Naive thymus-derived CD8-positive, alpha-beta T cell (primary cell): ENCODE data around the gene ANKFY1. TPM values are rescaled to one million over a fixed set of nuclear protein-coding genes. Genes with fewer than 3 reads are reported as not detected.

Experiments
- ATAC-seq, 2 donors: fragments of 150-1000 bp; cut with Tn5 transposase in 1 of 2; sonication (Bioruptor Pico), chemical (Tn5 transposase) in 1 of 2; 1 replicate in 1 of 2; 2 replicates in 1 of 2; pipeline ENCODE4 v1.10.0; 2021; ENCODE audit warnings: mild to moderate bottlenecking in 2 of 2, moderate library complexity in 2 of 2
- POLR2A ChIA-PET: fragments of 350-600 bp; sonication (Branson Sonifier 250); formaldehyde crosslinking; loops from one replicate; lab custom pipeline; 2021; ENCODE audit warnings: antibody characterized with exemption; lab: Charles Lee
- DNase-seq, 10 donors: peaks; one replicate each; pipeline versions ENCODE4 v3.0.0 to v3.0.0-alpha.2; 2020 to 2022
- H3K27ac Mint-ChIP-seq, 10 donors: one replicate each; pipeline ENCODE4 v1.8.0; 2020 to 2022; ENCODE audit warnings: mild to moderate bottlenecking in 10 of 10, mixed read lengths in 10 of 10, moderate library complexity in 4 of 10, inconsistent platforms in 1 of 10
- H3K27me3 Mint-ChIP-seq, 5 donors: one replicate each; pipeline ENCODE4 v1.8.0; 2021 to 2022; ENCODE audit warnings: mixed read lengths in 5 of 5
- H3K36me3 Mint-ChIP-seq, 3 donors: one replicate each; pipeline ENCODE4 v1.8.0; 2020 to 2022; ENCODE audit warnings: mixed read lengths in 3 of 3, mild to moderate bottlenecking in 2 of 3, inconsistent platforms in 1 of 3
- H3K4me1 Mint-ChIP-seq, 4 donors: one replicate each; pipeline ENCODE4 v1.8.0; 2021 to 2022; ENCODE audit warnings: mixed read lengths in 4 of 4
- H3K4me3 Mint-ChIP-seq, 10 donors: one replicate each; pipeline ENCODE4 v1.8.0; 2020 to 2022; ENCODE audit warnings: mild to moderate bottlenecking in 10 of 10, mixed read lengths in 10 of 10, moderate library complexity in 6 of 10, inconsistent platforms in 1 of 10
- H3K9me3 Mint-ChIP-seq, 9 donors: one replicate each; pipeline ENCODE4 v1.8.0; 2020 to 2022; ENCODE audit warnings: mixed read lengths in 9 of 9, mild to moderate bottlenecking in 3 of 9, inconsistent platforms in 1 of 9, moderate library complexity in 1 of 9
- polyA plus RNA-seq, 3 donors: library from polyadenylated mRNA; unstranded; fragments of 300-500 nt; fragmentation: Illumina TruSeq; gene quantifications; one replicate each; pipeline ENCODE4 v1.2.3, GENCODE V29; 2021
- total RNA-seq, 8 experiments: library from RNA in 2 of 8; stranded (reverse) in 2 of 8; gene quantifications; one replicate each; pipeline ENCODE4 v1.2.3 and lab custom pipeline; 2021 to 2026

Gene ANKFY1
- total and polyA plus RNA-seq, 5 experiments from 2014 or later: 9.9 to 68.9 (median 13.7) TPM

DNA sequence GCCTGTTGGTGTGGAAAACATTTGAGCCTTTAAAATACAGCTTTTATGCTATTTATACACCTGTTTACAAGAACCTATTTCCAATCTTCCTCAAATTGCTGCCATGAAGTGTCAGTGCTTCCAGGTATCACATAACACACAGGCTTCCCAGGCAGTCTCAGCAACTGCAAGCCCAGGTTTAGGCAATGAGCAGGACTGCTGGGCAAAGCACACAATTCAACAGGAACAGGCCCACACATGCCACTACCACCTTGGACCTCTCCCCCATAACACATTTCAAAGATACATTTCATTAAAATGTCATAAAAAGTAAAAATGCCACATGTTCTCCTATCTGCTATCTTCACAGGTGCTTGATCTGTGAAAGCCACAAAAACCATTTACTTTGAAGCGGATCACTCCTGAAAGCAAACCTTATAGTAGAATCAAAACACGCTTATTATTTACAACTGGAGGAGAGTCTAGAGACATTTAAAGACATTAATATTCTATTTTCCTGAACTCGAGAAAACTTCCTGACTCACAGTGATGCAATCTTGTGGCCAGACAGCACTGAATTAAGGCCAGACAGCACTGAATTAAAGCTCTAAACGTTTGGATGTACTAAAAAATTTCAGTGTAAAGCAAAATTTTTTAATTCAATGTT lies 31.5 kb downstream of the ANKFY1 start:
- DNase-seq (peak in 2 of 10 donors; percentile 8 to 13), ATAC-seq (peak; percentile 38 to 44)
- Mint-ChIP-seq H3K27ac (peak overlapping the region; percentile 48 to 87 (median 76)), H3K27me3 (no peaks in the 10 kb centered on the region), H3K4me3 (peak overlapping the region in 3 of 10 donors; percentile 27 to 31 (median 31)), H3K9me3 (no peaks in the 10 kb centered on the region), H3K36me3 (peaks cover 0 to 76% (median 17%) of the 10 kb centered on the region in 3 donors), H3K4me1 (peaks cover 4 to 31% (median 18%) of the 10 kb centered on the region in 4 donors)
- POLR2A ChIA-PET: no interaction called here

DNA sequence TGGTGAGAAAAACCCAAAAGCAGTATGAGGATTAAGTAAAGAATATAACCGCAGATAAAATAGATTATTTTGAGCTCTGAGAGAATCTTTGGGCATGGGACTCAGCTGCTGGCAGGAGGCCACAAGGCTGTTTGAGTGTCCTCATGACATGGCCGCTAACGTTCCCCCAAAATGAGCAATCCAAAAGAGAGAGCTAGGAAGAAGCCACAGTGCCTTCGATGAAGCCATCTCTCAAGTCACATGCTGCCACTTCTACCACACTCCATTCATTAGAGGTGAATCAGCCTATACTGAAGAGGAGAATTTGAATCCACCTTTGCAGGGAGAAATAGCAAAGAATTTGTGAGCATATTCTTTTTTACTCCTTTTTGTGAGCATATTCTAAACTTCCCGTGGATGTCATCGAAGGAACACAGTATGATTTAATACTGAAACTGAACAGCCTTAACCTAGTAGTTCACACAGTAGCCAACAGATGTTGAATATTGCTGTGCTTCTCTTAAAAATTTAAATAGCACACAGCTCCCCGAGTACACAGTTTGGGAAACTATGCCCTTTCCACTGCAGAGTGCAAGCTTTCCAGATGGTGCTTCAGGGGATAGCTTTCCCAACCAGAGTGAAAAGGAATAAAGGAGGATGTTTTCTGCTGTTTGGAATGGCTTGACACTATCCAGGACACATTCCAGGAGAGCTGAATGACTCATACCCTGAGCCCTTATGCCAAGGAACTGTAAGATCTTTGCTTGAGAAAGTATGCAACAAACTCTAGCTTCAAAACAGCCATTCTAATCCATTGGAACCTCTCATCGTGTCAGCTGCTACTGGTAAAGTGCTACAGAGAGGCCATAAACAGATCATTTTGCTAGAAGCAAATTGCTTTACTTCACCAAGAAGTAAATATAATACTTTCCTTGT lies 33.9 kb downstream of the ANKFY1 start:
- Mint-ChIP-seq H3K27me3 (no peaks in the 10 kb centered on the region), H3K36me3 (peaks cover 0 to 66% (median 7%) of the 10 kb centered on the region in 3 donors), H3K27ac (peak overlapping the region in 2 of 10 donors; percentile 12 to 28), H3K4me3 (no peak overlapping the region), H3K4me1 (peaks cover 4 to 30% (median 18%) of the 10 kb centered on the region in 4 donors), H3K9me3 (no peaks in the 10 kb centered on the region)
- POLR2A ChIA-PET: no interaction called here
- no peak for ATAC-seq
- no peak for DNase-seq

DNA sequence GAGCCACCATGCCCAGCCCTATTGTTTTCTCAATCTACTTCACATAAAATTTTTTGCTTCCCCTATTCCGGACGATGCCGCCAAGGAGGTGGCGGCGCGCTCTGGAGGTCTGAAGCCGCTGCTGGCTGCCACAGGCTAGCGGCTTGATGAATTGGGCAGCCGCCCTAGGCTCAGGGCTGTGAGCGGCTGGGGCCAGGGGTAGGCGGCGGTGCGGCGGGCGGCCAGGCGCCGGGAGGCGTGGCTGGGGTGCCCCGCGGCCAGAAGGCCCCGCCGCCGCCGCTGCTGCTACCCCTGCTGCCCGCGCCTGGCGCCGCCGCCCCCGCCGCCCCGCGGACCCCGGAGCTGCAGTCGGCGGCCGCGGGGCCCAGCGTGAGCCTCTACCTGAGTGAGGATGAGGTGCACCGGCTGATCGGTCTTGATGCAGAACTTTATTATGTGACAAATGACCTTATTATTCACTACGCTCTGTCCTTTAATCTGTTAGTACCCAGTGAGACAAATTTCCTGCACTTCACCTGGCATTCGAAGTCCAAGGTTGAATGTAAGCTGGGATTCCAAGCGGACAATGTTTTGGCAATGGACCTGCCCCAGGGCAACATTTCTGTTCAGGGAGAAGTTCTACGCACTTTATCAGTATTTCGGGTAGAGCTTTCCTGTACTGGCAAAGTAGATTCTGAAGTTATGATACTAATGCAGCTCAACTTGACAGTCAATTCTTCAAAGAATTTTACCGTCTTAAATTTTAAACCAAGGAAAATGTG lies 41.7 kb downstream of the ANKFY1 start:
- H3K27me3 Mint-ChIP-seq: no peaks in the 10 kb centered on the region
- no peak overlapping the region for H3K27ac Mint-ChIP-seq
- H3K9me3 Mint-ChIP-seq: no peaks in the 10 kb centered on the region
- H3K4me3 Mint-ChIP-seq: no peak overlapping the region
- DNase-seq (no peak), ATAC-seq (no peak)
- H3K36me3 Mint-ChIP-seq: peaks cover 0 to 39% (median 4%) of the 10 kb centered on the region in 3 donors
- no peaks in the 10 kb centered on the region for H3K4me1 Mint-ChIP-seq
- POLR2A ChIA-PET: no interaction called here

DNA sequence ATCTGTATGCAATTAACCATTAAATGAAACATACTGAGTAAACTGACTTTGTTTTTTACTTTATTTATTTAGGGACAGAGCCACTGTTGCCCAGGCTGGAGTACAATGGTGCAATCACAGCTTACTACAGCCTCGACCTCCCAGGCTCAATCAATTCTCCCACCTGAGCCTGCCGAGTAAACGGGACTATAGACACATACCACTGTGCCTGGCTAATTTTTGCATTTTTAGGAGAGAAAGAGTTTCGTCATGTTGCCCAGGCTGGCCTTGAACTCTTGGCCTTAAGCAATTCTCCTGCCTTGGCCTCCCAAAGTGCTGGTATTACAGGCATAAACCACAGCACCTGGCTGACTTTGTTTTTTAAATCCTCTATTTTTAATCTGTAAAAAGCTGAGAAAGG lies 42.6 kb downstream of the ANKFY1 start:
- H3K27me3 Mint-ChIP-seq: no peaks in the 10 kb centered on the region
- H3K4me3 Mint-ChIP-seq: no peak overlapping the region
- H3K36me3 Mint-ChIP-seq: peaks cover 0 to 39% (median 4%) of the 10 kb centered on the region in 3 donors
- POLR2A ChIA-PET: no interaction called here
- ATAC-seq (no peak), DNase-seq (no peak)
- no peaks in the 10 kb centered on the region for H3K4me1 Mint-ChIP-seq
- no peaks in the 10 kb centered on the region for H3K9me3 Mint-ChIP-seq
- peak overlapping the region in 1 of 10 donors; percentile 41 for H3K27ac Mint-ChIP-seq

DNA sequence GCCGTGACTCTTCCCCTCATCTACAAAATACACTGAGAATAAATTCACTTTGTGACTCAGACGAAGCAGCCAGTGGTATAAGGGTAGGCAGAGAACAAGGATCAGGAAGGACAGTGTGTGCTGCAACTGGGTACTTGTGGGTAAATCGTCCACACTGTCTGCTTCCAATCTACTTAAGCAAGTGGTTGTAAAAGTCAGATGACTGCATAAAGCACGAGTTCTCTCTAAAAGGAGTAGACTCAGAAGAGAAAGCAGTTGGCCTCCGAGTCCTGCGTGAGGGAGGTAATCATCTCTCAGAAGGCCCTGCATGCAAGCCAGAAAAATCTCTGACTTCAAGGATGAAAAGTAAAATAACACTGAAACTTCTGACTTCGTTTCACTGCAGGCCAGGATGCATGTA lies 43.1 kb downstream of the ANKFY1 start:
- Mint-ChIP-seq H3K9me3 (no peaks in the 10 kb centered on the region), H3K36me3 (peaks cover 0 to 41% (median 4%) of the 10 kb centered on the region in 3 donors), H3K27me3 (no peaks in the 10 kb centered on the region), H3K4me3 (no peak overlapping the region), H3K4me1 (peaks cover 0 to 1% (median under 1%) of the 10 kb centered on the region in 4 donors), H3K27ac (peak overlapping the region in 3 of 10 donors; percentile 6 to 36 (median 28))
- POLR2A ChIA-PET: no interaction called here
- DNase-seq (no peak), ATAC-seq (no peak)

DNA sequence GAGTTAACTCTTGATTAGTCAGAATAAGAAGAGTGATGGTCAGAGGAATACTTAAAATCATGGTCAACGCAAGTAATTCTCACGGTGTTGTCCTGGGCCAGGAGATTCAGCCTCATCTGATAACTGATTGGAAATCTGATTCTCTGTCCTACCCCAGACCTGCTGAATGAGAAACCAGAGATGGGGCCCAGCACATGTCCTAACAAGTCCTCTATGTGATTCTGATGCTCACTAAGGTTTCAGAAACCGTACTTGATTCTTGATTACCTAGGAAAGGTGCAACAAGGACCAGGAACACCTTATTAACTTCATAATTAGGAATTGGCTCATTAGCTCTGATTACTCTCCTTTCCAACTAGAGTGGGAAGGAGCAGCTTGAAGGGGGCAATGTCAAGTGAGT lies 44.5 kb downstream of the ANKFY1 start:
- POLR2A ChIA-PET: no interaction called here
- no peaks in the 10 kb centered on the region for H3K9me3 Mint-ChIP-seq
- H3K36me3 Mint-ChIP-seq: peaks cover 0 to 39% (median 8%) of the 10 kb centered on the region in 3 donors
- H3K4me3 Mint-ChIP-seq: no peak overlapping the region
- H3K4me1 Mint-ChIP-seq: peaks cover 3 to 8% (median 6%) of the 10 kb centered on the region in 4 donors
- H3K27ac Mint-ChIP-seq: peak overlapping the region in 1 of 10 donors; percentile 13
- DNase-seq: no peak
- no peaks in the 10 kb centered on the region for H3K27me3 Mint-ChIP-seq
- ATAC-seq: no peak

DNA sequence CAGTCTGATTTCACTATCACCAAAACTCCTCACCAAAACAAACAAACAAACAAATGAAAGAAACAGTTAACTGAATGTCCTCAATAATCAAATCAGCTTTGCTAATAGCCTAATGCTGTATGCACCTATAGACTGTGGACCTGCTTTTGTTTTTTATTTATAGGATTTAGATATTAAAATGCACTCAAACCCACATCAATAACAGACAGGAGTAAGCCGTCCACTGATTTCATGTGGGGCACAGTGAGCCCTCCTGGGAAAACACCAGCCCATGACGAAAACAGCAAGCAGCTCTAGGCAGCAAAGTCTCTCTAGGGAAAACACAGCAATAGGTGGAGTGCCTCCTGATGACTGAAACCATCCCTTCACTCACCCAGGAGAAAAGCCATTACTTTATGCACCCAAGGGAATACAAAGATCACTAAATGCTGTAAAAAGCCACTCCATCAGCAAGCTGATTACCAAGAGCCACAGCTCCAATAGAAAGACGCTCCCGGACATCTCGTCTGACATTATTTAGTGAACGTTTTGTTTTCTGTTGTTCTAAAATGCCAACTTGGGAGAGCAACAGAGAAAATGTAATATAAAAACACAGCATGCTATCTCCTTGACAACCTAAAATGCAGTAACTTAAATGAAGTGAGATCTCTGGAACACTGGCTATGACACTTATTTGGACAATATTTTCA lies 47.8 kb downstream of the ANKFY1 start:
- peak overlapping the region in 3 of 10 donors; percentile 32 to 58 (median 34) for H3K27ac Mint-ChIP-seq
- peaks cover 3 to 8% (median 7%) of the 10 kb centered on the region in 4 donors for H3K4me1 Mint-ChIP-seq
- no peaks in the 10 kb centered on the region for H3K27me3 Mint-ChIP-seq
- DNase-seq (no peak), ATAC-seq (no peak)
- no peaks in the 10 kb centered on the region for H3K9me3 Mint-ChIP-seq
- H3K36me3 Mint-ChIP-seq: peaks cover 0 to 43% (median 4%) of the 10 kb centered on the region in 3 donors
- no peak overlapping the region for H3K4me3 Mint-ChIP-seq
- POLR2A ChIA-PET: interaction anchor here (0.7 to 1.3 kb wide), 4 partner anchors 8 to 232 kb away, joined by 3 to 5 read pairs (median 4); no protein-coding TSS in a partner anchor

DNA sequence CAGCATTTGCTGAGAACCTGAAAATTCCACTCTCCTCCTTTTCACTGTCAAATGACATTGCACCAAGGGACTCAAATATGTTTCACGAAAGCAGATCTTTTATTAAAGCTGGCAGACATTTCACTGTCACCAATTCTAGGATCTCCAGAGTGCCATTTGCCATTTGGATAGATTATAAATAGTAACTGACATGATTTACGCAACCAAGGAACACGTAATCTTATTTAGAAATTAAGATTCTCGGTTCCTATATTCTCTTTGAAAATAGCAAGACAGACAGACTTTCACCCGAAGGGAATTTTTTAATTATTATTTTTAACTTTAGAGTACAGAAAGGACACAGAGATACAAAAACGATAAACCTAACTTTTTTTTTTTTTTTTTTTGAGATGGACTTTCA lies 49.6 kb downstream of the ANKFY1 start:
- H3K27ac Mint-ChIP-seq: no peak overlapping the region
- peaks cover 0 to 61% (median 8%) of the 10 kb centered on the region in 3 donors for H3K36me3 Mint-ChIP-seq
- ATAC-seq: no peak

DNA sequence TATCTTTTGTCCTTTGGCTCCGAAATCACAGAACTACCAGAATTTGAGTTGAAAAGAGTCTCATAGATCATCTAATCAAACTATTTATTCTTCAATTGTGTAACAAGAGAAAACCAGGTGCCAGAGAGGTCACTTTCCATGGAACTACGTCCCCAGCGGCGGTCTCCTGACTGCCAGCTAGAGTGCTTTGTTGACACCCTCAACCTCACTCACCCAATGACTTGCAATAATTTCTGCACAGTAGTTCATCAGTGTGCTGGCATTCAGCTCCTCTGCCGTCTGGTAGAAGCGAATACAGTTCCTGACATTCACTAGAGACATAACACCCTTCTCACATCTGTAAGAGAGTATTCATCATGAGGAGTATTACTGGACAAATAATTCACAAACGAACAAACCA lies 54.2 kb downstream of the ANKFY1 start:
- H3K4me1 Mint-ChIP-seq: peaks cover 2 to 10% (median 4%) of the 10 kb centered on the region in 4 donors
- H3K4me3 Mint-ChIP-seq: no peak overlapping the region
- no peak for DNase-seq
- H3K27me3 Mint-ChIP-seq: no peaks in the 10 kb centered on the region
- H3K27ac Mint-ChIP-seq: no peak overlapping the region
- ATAC-seq: no peak
- POLR2A ChIA-PET: interaction anchor here (0.9 kb wide), 1 partner anchor 211 kb away, joined by 4 read pairs; no protein-coding TSS in a partner anchor
- no peaks in the 10 kb centered on the region for H3K9me3 Mint-ChIP-seq
- peaks cover 4 to 83% (median 21%) of the 10 kb centered on the region in 3 donors for H3K36me3 Mint-ChIP-seq

More for the DNA sequence above, 49.6 kb downstream of the ANKFY1 start:
- H3K9me3 Mint-ChIP-seq: no peaks in the 10 kb centered on the region
- H3K4me3 Mint-ChIP-seq: no peak overlapping the region
- peaks cover 3 to 8% (median 7%) of the 10 kb centered on the region in 4 donors for H3K4me1 Mint-ChIP-seq
- POLR2A ChIA-PET: no interaction called here
- no peaks in the 10 kb centered on the region for H3K27me3 Mint-ChIP-seq
- DNase-seq: no peak

DNA sequence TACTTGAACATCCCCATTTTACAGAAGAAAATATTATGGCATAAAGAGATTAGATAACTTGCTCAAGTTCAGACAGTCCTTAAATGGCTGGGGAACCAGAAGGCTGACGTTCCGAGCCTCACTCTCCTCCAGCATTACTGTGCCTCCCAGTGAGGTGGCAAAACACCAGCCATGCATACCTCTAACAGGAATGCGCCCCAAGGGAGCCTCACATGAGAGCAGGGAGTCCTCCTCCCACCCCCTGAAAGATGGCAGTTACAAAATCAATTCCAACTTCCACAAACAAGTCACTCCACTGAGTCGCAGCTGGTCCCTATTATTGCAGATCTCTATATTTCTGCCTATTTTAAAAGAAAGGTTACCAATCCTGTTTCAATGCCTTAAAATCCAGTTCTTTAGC lies 55.5 kb downstream of the ANKFY1 start:
- Mint-ChIP-seq H3K27me3 (no peaks in the 10 kb centered on the region), H3K4me1 (peaks cover 2 to 10% (median 4%) of the 10 kb centered on the region in 4 donors), H3K4me3 (no peak overlapping the region), H3K9me3 (no peaks in the 10 kb centered on the region), H3K27ac (peak overlapping the region in 1 of 10 donors; percentile 51), H3K36me3 (peaks cover 4 to 90% (median 25%) of the 10 kb centered on the region in 3 donors)
- DNase-seq: no peak
- ATAC-seq: no peak
- POLR2A ChIA-PET: no interaction called here

DNA sequence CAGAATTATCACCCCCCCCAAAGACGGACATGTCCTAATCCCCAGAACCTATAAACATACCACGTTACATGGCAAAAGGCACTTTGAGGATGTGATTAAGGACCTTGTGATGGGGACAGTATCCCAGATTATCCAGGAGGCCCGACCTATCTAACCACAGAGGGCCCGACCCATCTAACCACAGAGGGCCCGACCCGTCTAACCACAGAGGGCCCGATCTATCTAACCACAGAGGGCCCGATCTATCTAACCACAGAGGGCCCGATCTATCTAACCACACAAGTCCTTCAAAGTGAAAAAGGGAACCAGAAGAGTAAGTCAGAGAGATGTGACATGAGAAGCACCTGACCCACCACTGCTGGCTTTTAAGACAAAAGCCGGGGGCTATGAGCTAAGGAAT lies 56.8 kb downstream of the ANKFY1 start:
- H3K27me3 Mint-ChIP-seq: no peaks in the 10 kb centered on the region
- POLR2A ChIA-PET: interaction anchor here (0.5 kb wide), 1 partner anchor 183 kb away, joined by 7 read pairs; no protein-coding TSS in a partner anchor
- peaks cover 4 to 87% (median 25%) of the 10 kb centered on the region in 3 donors for H3K36me3 Mint-ChIP-seq
- H3K27ac Mint-ChIP-seq: peak overlapping the region in 9 of 10 donors; percentile 7 to 86 (median 53)
- ATAC-seq: no peak
- no peak overlapping the region for H3K4me3 Mint-ChIP-seq
- no peak for DNase-seq
- no peaks in the 10 kb centered on the region for H3K9me3 Mint-ChIP-seq
- H3K4me1 Mint-ChIP-seq: peaks cover 2 to 10% (median 4%) of the 10 kb centered on the region in 4 donors
